Measurements from ENCODE around the gene PPP1R3D.

- TF ChIP-seq ZNF317 (CRISPR knock-in tag; IDR thresholded peaks at IDR 0.05) (no peak), IRF9 (CRISPR knock-in tag; IDR thresholded peaks at IDR 0.05; ENCODE audit: borderline replicate concordance) (no peak), DMTF1 (CRISPR knock-in tag; IDR thresholded peaks at IDR 0.05) (no peak), RXRA (CRISPR knock-in tag; IDR thresholded peaks at IDR 0.05) (no peak), RARA (CRISPR knock-in tag; IDR thresholded peaks at IDR 0.05) (no peak), POLR2AphosphoS5 (IDR thresholded peaks at IDR 0.05; ENCODE audit: low read depth, low read length) (no peak), CSRNP2 (CRISPR knock-in tag; conservative IDR thresholded peaks at IDR 0.05; ENCODE audit: low read depth) (no peak), IKZF4 (CRISPR knock-in tag; IDR thresholded peaks at IDR 0.05; ENCODE audit: borderline replicate concordance, low read depth, not compliant biosample characterization) (no peak), MXD3 (CRISPR knock-in tag; IDR thresholded peaks at IDR 0.05) (no peak), SIN3A (IDR thresholded peaks at IDR 0.05; ENCODE audit: borderline replicate concordance, low read depth, low read length) (no peak), ZNF687 (CRISPR knock-in tag; IDR thresholded peaks at IDR 0.05) (no peak)
Observed at GRCh38 chr20:59983076-59983475, 43.0 kb upstream of the PPP1R3D start.

Data from HepG2 (cell line).